Epithelial cell of esophagus (primary cell): Measurements from ENCODE around the gene EIF3F.

Source experiments
- DNase-seq: peaks from one replicate; pipeline ENCODE4 v3.0.0; 2010; ENCODE audit warnings: low read depth
- H3K4me3 ChIP-seq: 2 replicates; pipeline ENCODE4 v1.5.1; 2011; ENCODE audit warnings: mild to moderate bottlenecking, low read length, control low read depth
- CTCF ChIP-seq: IDR thresholded peaks from 2 replicates; pipeline ENCODE4 v1.5.1; 2011; ENCODE audit warnings: low read depth, mild to moderate bottlenecking, low read length, control low read depth, inconsistent platforms; ENCODE audit not compliant: insufficient read depth; ENCODE audit errors: missing control alignments

EIF3F gene

GRCh38 chr11:7994581-7995278, 7.6 kb downstream of the EIF3F start:
- DNase-seq, result no peak
- no peak for TF ChIP-seq CTCF
- H3K4me3 ChIP-seq, result no peak overlapping the region

- no peak for DNase-seq
- no peak for TF ChIP-seq CTCF
- H3K4me3 ChIP-seq, result no peak overlapping the region
Observed at GRCh38 chr11:7999795-8000194, 12.7 kb downstream of the EIF3F start.

GRCh38 chr11:8000390-8000789, 13.3 kb downstream of the EIF3F start:
- no peak for TF ChIP-seq CTCF
- DNase-seq, result no peak
- H3K4me3 ChIP-seq, result no peak overlapping the region

- no peak for DNase-seq
- TF ChIP-seq CTCF, result no peak
- H3K4me3 ChIP-seq, result no peak overlapping the region
Observed at GRCh38 chr11:8002676-8003075, 15.5 kb downstream of the EIF3F start.

- TF ChIP-seq CTCF, result no peak
- H3K4me3 ChIP-seq, result no peak overlapping the region
- no peak for DNase-seq
Observed at GRCh38 chr11:8003187-8003586, 16.1 kb downstream of the EIF3F start.

GRCh38 chr11:8004008-8004407, 16.9 kb downstream of the EIF3F start:
- H3K4me3 ChIP-seq, result no peak overlapping the region
- no peak for DNase-seq
- TF ChIP-seq CTCF, result no peak

- TF ChIP-seq CTCF, result no peak
- H3K4me3 ChIP-seq, result no peak overlapping the region
- no peak for DNase-seq
Observed at GRCh38 chr11:8005556-8005955, 18.4 kb downstream of the EIF3F start.
